Transverse colon (tissue), 4 donors: Measurements from ENCODE around the gene KRTAP15-1. TPM values are rescaled to one million over a fixed set of nuclear protein-coding genes. Genes with fewer than 3 reads are reported as not detected.

Source experiments
- DNase-seq: peaks from one replicate; pipeline ENCODE4 v3.0.0-alpha.2; 2019
- H3K27ac ChIP-seq, 4 donors: fragments of 200-600 bp; sonication (generic); 2 replicates each; pipeline ENCODE4 v1.5.1; 2016 to 2018; ENCODE audit warnings: inconsistent platforms in 4 of 4
- H3K27me3 ChIP-seq: fragments of 200-600 bp; sonication (generic); 2 replicates; pipeline ENCODE4 v1.5.1; 2017; ENCODE audit warnings: inconsistent platforms
- H3K36me3 ChIP-seq, 4 donors: fragments of 200-600 bp; sonication (generic); 2 replicates each; pipeline ENCODE4 v1.5.1; 2017 to 2019; ENCODE audit warnings: inconsistent platforms in 4 of 4
- H3K4me1 ChIP-seq, 4 donors: fragments of 200-600 bp; sonication (generic); 2 replicates each; pipeline ENCODE4 v1.5.1; 2017 to 2020; ENCODE audit warnings: inconsistent platforms in 4 of 4
- H3K4me3 ChIP-seq, 4 donors: fragments of 200-600 bp; sonication (generic); 1 replicate in 1 of 4; 2 replicates in 3 of 4; pipeline versions ENCODE4 v1.5.1 to v1.6.1; 2017 to 2019; ENCODE audit warnings: inconsistent platforms in 4 of 4
- H3K9me3 ChIP-seq, 2 donors: fragments of 200-600 bp; sonication (generic); 2 replicates each; pipeline ENCODE4 v1.5.1; 2017 to 2019; ENCODE audit warnings: inconsistent platforms in 2 of 2
- CTCF ChIP-seq, 5 experiments: fragments of 200-600 bp in 3 of 5; fragments of 450-650 bp in 2 of 5; sonication (generic) in 3 of 5; IDR thresholded peaks; 1 replicate in 2 of 5; 2 replicates in 3 of 5; pipeline ENCODE4 v1.5.1; 2016 to 2017; ENCODE audit warnings: antibody characterized with exemption in 5 of 5, inconsistent platforms in 3 of 5, mild to moderate bottlenecking in 2 of 5, moderate library complexity in 1 of 5
- EP300 ChIP-seq: sonication (generic); formaldehyde crosslinking; IDR thresholded peaks from one replicate; pipeline ENCODE4 v1.6.1; 2017; ENCODE audit warnings: antibody characterized with exemption, low read depth
- POLR2A ChIP-seq: fragments of 450-650 bp; IDR thresholded peaks from one replicate; pipeline ENCODE4 v1.6.1; 2016; ENCODE audit warnings: antibody characterized with exemption, mild to moderate bottlenecking, moderate library complexity
- POLR2AphosphoS5 ChIP-seq, 3 donors: sonication (generic); formaldehyde crosslinking; IDR thresholded peaks; one replicate each; pipeline ENCODE4 v1.6.1; 2016; ENCODE audit warnings: antibody characterized with exemption in 3 of 3
- WGBS, 2 donors: methylation state at CpG; one replicate each; pipeline ENCODE4 v1.1.5; 2018; ENCODE audit warnings: low coverage in 1 of 2; 5-methylcytosine and 5-hydroxymethylcytosine counted together
- in situ Hi-C, 4 donors: fragments of 200-750 bp; cut with MboI; loops; one replicate each; pipeline versions ENCODE4 v1.15.0 to v1.15.1; 2017; ENCODE audit warnings: low sequenced_read_pairs in 3 of 4, low pct_ligation_motif_present in 1 of 4, low pct_unique_long_range_greater_than_20kb in 1 of 4
- intact Hi-C: fragments of 100-400 bp; cut with DNase I; formaldehyde crosslinking; loops from one replicate; pipeline ENCODE4 v1.15.1; 2023; ENCODE audit warnings: low total_unique reads
- total RNA-seq, 4 donors: library from RNA; depleted of rRNA; stranded (reverse); fragments of >200 nt; gene quantifications; one replicate each; pipeline ENCODE4 v1.1.0, GENCODE V29; 2016

The KRTAP15-1 gene
- total RNA-seq, 4 donors from 2014 or later, result not detected

- no peak for TF ChIP-seq EP300
- no peak for TF ChIP-seq POLR2A
- no peak for TF ChIP-seq POLR2AphosphoS5 (IDR thresholded peaks at IDR 0.05)
- peak in 4 of 5 experiments; percentile 39 to 56 (median 46) for TF ChIP-seq CTCF (IDR thresholded peaks at IDR 0.05)
- 40 to 45% methylated on average over 5 to 10 of the region's 10 CpGs for WGBS, 2 donors
- intact Hi-C loops, result no loop called here
- DNase-seq, result peak; percentile 7
- H3K27me3 ChIP-seq, result no peaks in the 10 kb centered on the region
- no peaks in the 10 kb centered on the region for H3K36me3 ChIP-seq
- in situ Hi-C loops, result no loop called here
- no peaks in the 10 kb centered on the region for H3K9me3 ChIP-seq
- no peak overlapping the region for H3K27ac ChIP-seq
- H3K4me3 ChIP-seq, result no peak overlapping the region
- H3K4me1 ChIP-seq, result no peaks in the 10 kb centered on the region
Measured at GRCh38 chr21:30434033-30434631, 5.9 kb upstream of the KRTAP15-1 start.

- no peak for TF ChIP-seq CTCF (IDR thresholded peaks at IDR 0.05)
- no peak for TF ChIP-seq EP300
- TF ChIP-seq POLR2A, result no peak
- no peak for TF ChIP-seq POLR2AphosphoS5 (IDR thresholded peaks at IDR 0.05)
- Histone ChIP-seq H3K27me3 (no peaks in the 10 kb centered on the region), H3K4me1 (no peaks in the 10 kb centered on the region), H3K4me3 (no peak overlapping the region), H3K9me3 (no peaks in the 10 kb centered on the region), H3K27ac (no peak overlapping the region), H3K36me3 (no peaks in the 10 kb centered on the region)
- WGBS, 2 donors, result 73 to 74% methylated on average over 3 of the region's 3 CpGs
- intact Hi-C loops, result no loop called here
- in situ Hi-C loops, result no loop called here
- no peak for DNase-seq
Measured at GRCh38 chr21:30437010-30437565, 3.0 kb upstream of the KRTAP15-1 start.

GRCh38 chr21:30443226-30443625 is 3.2 kb downstream of the KRTAP15-1 start:
- H3K36me3 ChIP-seq, result no peaks in the 10 kb centered on the region
- TF ChIP-seq EP300 (no peak), CTCF (IDR thresholded peaks at IDR 0.05) (no peak), POLR2A (no peak), POLR2AphosphoS5 (IDR thresholded peaks at IDR 0.05) (no peak)
- H3K4me1 ChIP-seq, result no peaks in the 10 kb centered on the region
- no peak for DNase-seq
- intact Hi-C loops, result no loop called here
- in situ Hi-C loops, result no loop called here
- no peaks in the 10 kb centered on the region for H3K27me3 ChIP-seq
- H3K4me3 ChIP-seq, result no peak overlapping the region
- no peak overlapping the region for H3K27ac ChIP-seq
- no peaks in the 10 kb centered on the region for H3K9me3 ChIP-seq

- no peak overlapping the region for H3K4me3 ChIP-seq
Measured at GRCh38 chr21:30444204-30444603, 4.1 kb downstream of the KRTAP15-1 start.

More at GRCh38 chr21:30444204-30444603, 4.1 kb downstream of the KRTAP15-1 start:
- H3K4me1 ChIP-seq, result no peaks in the 10 kb centered on the region
- WGBS, 2 donors, result 33 to 45% methylated on average over 1 of the region's 1 CpG
- DNase-seq, result no peak
- intact Hi-C loops (no loop called here), in situ Hi-C loops (no loop called here)
- no peaks in the 10 kb centered on the region for H3K27me3 ChIP-seq
- H3K9me3 ChIP-seq, result no peaks in the 10 kb centered on the region
- H3K27ac ChIP-seq, result no peak overlapping the region
- no peaks in the 10 kb centered on the region for H3K36me3 ChIP-seq
- no peak for TF ChIP-seq POLR2AphosphoS5 (IDR thresholded peaks at IDR 0.05)
- no peak for TF ChIP-seq POLR2A
- TF ChIP-seq CTCF (IDR thresholded peaks at IDR 0.05), result no peak
- no peak for TF ChIP-seq EP300
